Neural progenitor cell (in vitro differentiated cells): ENCODE measurements around the gene PARD3B. TPM values are rescaled to one million over a fixed set of nuclear protein-coding genes. Genes with fewer than 3 reads are reported as not detected.

ENCODE experiments used
- DNase-seq: peaks from one replicate; pipeline ENCODE4 v3.0.0-alpha.2; 2016; ENCODE audit warnings: low spot score
- H2AFZ ChIP-seq: fragments of 200-600 bp; sonication (generic); replicated peaks from 2 replicates; pipeline ENCODE4 v1.6.1; 2016; ENCODE audit warnings: antibody characterized with exemption
- H3F3A ChIP-seq: fragments of 200-600 bp; sonication (generic); 2 replicates; pipeline ENCODE4 v1.6.1; 2016; ENCODE audit warnings: antibody characterized with exemption, low read depth
- H3K27ac ChIP-seq: fragments of 200-600 bp; sonication (generic); 2 replicates; pipeline ENCODE4 v1.5.1; 2016; ENCODE audit warnings: mild to moderate bottlenecking
- H3K27me3 ChIP-seq: fragments of 200-600 bp; sonication (generic); 2 replicates; pipeline ENCODE4 v1.6.1; 2016; ENCODE audit warnings: mild to moderate bottlenecking, moderate library complexity
- H3K36me3 ChIP-seq: fragments of 200-600 bp; sonication (generic); 2 replicates; pipeline ENCODE4 v1.5.1; 2016
- H3K4me1 ChIP-seq: fragments of 200-600 bp; sonication (generic); 2 replicates; pipeline ENCODE4 v1.6.1; 2016; ENCODE audit warnings: mixed run types
- H3K4me2 ChIP-seq: fragments of 200-600 bp; sonication (generic); 2 replicates; pipeline ENCODE4 v1.6.1; 2016
- H3K4me3 ChIP-seq: fragments of 200-600 bp; sonication (generic); 2 replicates; pipeline ENCODE4 v1.5.1; 2016
- H3K79me2 ChIP-seq: fragments of 200-600 bp; sonication (generic); 2 replicates; pipeline ENCODE4 v1.6.1; 2016; ENCODE audit warnings: low read depth
- H3K9ac ChIP-seq: fragments of 200-600 bp; sonication (generic); 2 replicates; pipeline ENCODE4 v1.6.1; 2016
- H3K9me3 ChIP-seq: fragments of 200-600 bp; sonication (generic); 2 replicates; pipeline ENCODE4 v1.5.1; 2016; ENCODE audit warnings: low read depth
- H4K20me1 ChIP-seq: fragments of 200-600 bp; sonication (generic); 2 replicates; pipeline ENCODE4 v1.6.1; 2016; ENCODE audit warnings: low read depth
- H3K27ac Mint-ChIP-seq: 3 replicates; pipeline ENCODE4 v1.8.0; 2021; ENCODE audit warnings: mixed read lengths
- H3K27me3 Mint-ChIP-seq: 2 replicates; pipeline ENCODE4 v1.8.0; 2022; ENCODE audit warnings: low read depth, mild to moderate bottlenecking, inconsistent platforms, moderate library complexity, mixed read lengths; ENCODE audit not compliant: insufficient read depth
- H3K36me3 Mint-ChIP-seq: 3 replicates; pipeline ENCODE4 v1.8.0; 2021; ENCODE audit warnings: mixed read lengths
- H3K4me1 Mint-ChIP-seq: 3 replicates; pipeline ENCODE4 v1.8.0; 2021; ENCODE audit warnings: mixed read lengths
- H3K4me3 Mint-ChIP-seq: 3 replicates; pipeline ENCODE4 v1.8.0; 2021; ENCODE audit warnings: mild to moderate bottlenecking, moderate library complexity, mixed read lengths
- H3K9me3 Mint-ChIP-seq: 3 replicates; pipeline ENCODE4 v1.8.0; 2020; ENCODE audit warnings: mixed read lengths
- CTCF ChIP-seq: fragments of 200-600 bp; sonication (generic); IDR thresholded peaks from 2 replicates; pipeline ENCODE4 v1.5.1; 2017; ENCODE audit warnings: antibody characterized with exemption, mild to moderate bottlenecking
- EZH2 ChIP-seq: fragments of 200-600 bp; sonication (generic); IDR thresholded peaks from 2 replicates; pipeline ENCODE4 v1.6.1; 2017; ENCODE audit warnings: antibody characterized with exemption, mild to moderate bottlenecking, moderate library complexity
- EZH2phosphoT487 ChIP-seq: fragments of 200-600 bp; sonication (generic); IDR thresholded peaks from 2 replicates; pipeline ENCODE4 v1.6.1; 2017; ENCODE audit warnings: antibody characterized with exemption
- total RNA-seq: library from RNA; depleted of rRNA; stranded (reverse); fragments of >200 nt; gene quantifications from 2 replicates; pipeline ENCODE4 v1.2.3, GENCODE V29; 2015; ENCODE audit warnings: low replicate concordance

Gene PARD3B
- total RNA-seq, 1 donor from 2014 or later, result 8.4 TPM

- Histone ChIP-seq H3K27me3 (no peaks in the 10 kb centered on the region), H3K36me3 (no peaks in the 10 kb centered on the region), H3F3A (no peaks in the 10 kb centered on the region), H2AFZ (no peak overlapping the region), H4K20me1 (no peaks in the 10 kb centered on the region), H3K79me2 (no peaks in the 10 kb centered on the region), H3K4me2 (no peak overlapping the region), H3K9ac (no peak overlapping the region), H3K4me3 (no peak overlapping the region), H3K27ac (no peak overlapping the region), H3K4me1 (no peaks in the 10 kb centered on the region), H3K9me3 (peaks cover 5% of the 10 kb centered on the region)
- no peak for TF ChIP-seq EZH2
- H3K4me1 Mint-ChIP-seq, result peaks cover 2% of the 10 kb centered on the region
- H3K27ac Mint-ChIP-seq, result no peak overlapping the region
- DNase-seq, result no peak
- H3K27me3 Mint-ChIP-seq, result no peaks in the 10 kb centered on the region
- peaks cover 32% of the 10 kb centered on the region for H3K9me3 Mint-ChIP-seq
- peaks cover 23% of the 10 kb centered on the region for H3K36me3 Mint-ChIP-seq
- no peak overlapping the region for H3K4me3 Mint-ChIP-seq
Measured at GRCh38 chr2:204560902-204561301, 15.6 kb downstream of the PARD3B start.

- H4K20me1 ChIP-seq, result no peaks in the 10 kb centered on the region
- H3K4me3 ChIP-seq, result no peak overlapping the region
- TF ChIP-seq EZH2 (no peak), EZH2phosphoT487 (no peak), CTCF (no peak)
- no peaks in the 10 kb centered on the region for H3K36me3 ChIP-seq
- H3K27me3 Mint-ChIP-seq, result no peaks in the 10 kb centered on the region
- no peak overlapping the region for H2AFZ ChIP-seq
- peaks cover 2% of the 10 kb centered on the region for H3K4me1 Mint-ChIP-seq
- no peaks in the 10 kb centered on the region for H3K79me2 ChIP-seq
- H3K27ac Mint-ChIP-seq, result no peak overlapping the region
- no peak overlapping the region for H3K27ac ChIP-seq
- no peak overlapping the region for H3K4me3 Mint-ChIP-seq
- H3K4me2 ChIP-seq, result no peak overlapping the region
- no peaks in the 10 kb centered on the region for H3K27me3 ChIP-seq
- H3F3A ChIP-seq, result no peaks in the 10 kb centered on the region
- H3K9me3 Mint-ChIP-seq, result peaks cover 28% of the 10 kb centered on the region
- H3K4me1 ChIP-seq, result no peaks in the 10 kb centered on the region
- DNase-seq, result no peak
- peaks cover 5% of the 10 kb centered on the region for H3K9me3 ChIP-seq
- no peak overlapping the region for H3K9ac ChIP-seq
- H3K36me3 Mint-ChIP-seq, result peaks cover 21% of the 10 kb centered on the region
Measured at GRCh38 chr2:204561771-204562170, 16.5 kb downstream of the PARD3B start.

GRCh38 chr2:204566439-204566838, 21.2 kb downstream of the PARD3B start:
- H3K36me3 ChIP-seq, result no peaks in the 10 kb centered on the region
- Mint-ChIP-seq H3K4me1 (peaks cover 2% of the 10 kb centered on the region), H3K4me3 (no peak overlapping the region), H3K27ac (no peak overlapping the region), H3K27me3 (peaks cover 2% of the 10 kb centered on the region), H3K36me3 (peaks cover 3% of the 10 kb centered on the region), H3K9me3 (peaks cover 3% of the 10 kb centered on the region)
- no peaks in the 10 kb centered on the region for H3K4me1 ChIP-seq
- no peak for DNase-seq
- no peak overlapping the region for H3K9ac ChIP-seq
- TF ChIP-seq EZH2phosphoT487, result no peak
- no peak for TF ChIP-seq EZH2
- no peak for TF ChIP-seq CTCF
- no peak overlapping the region for H3K4me2 ChIP-seq
- no peaks in the 10 kb centered on the region for H3F3A ChIP-seq
- no peaks in the 10 kb centered on the region for H3K9me3 ChIP-seq
- H3K4me3 ChIP-seq, result no peak overlapping the region
- H2AFZ ChIP-seq, result no peak overlapping the region
- H4K20me1 ChIP-seq, result no peaks in the 10 kb centered on the region
- H3K27me3 ChIP-seq, result no peaks in the 10 kb centered on the region
- H3K27ac ChIP-seq, result no peak overlapping the region
- no peaks in the 10 kb centered on the region for H3K79me2 ChIP-seq

GRCh38 chr2:204570421-204570820, 25.1 kb downstream of the PARD3B start:
- H3K9me3 ChIP-seq, result no peaks in the 10 kb centered on the region
- DNase-seq, result no peak
- TF ChIP-seq CTCF, result no peak
- TF ChIP-seq EZH2, result no peak
- TF ChIP-seq EZH2phosphoT487, result no peak
- H3K27ac ChIP-seq, result no peak overlapping the region
- no peaks in the 10 kb centered on the region for H3K79me2 ChIP-seq
- H3K4me2 ChIP-seq, result no peak overlapping the region
- H3K4me3 Mint-ChIP-seq, result no peak overlapping the region
- H3K4me1 Mint-ChIP-seq, result peaks cover 6% of the 10 kb centered on the region
- H3K9me3 Mint-ChIP-seq, result peaks cover 3% of the 10 kb centered on the region
- no peak overlapping the region for H3K9ac ChIP-seq
- H3K36me3 Mint-ChIP-seq, result peaks cover 3% of the 10 kb centered on the region
- no peaks in the 10 kb centered on the region for H3K36me3 ChIP-seq
- H4K20me1 ChIP-seq, result no peaks in the 10 kb centered on the region
- H3K27me3 ChIP-seq, result no peaks in the 10 kb centered on the region
- H3F3A ChIP-seq, result no peaks in the 10 kb centered on the region
- H2AFZ ChIP-seq, result no peak overlapping the region
- peaks cover 10% of the 10 kb centered on the region for H3K4me1 ChIP-seq
- no peak overlapping the region for H3K4me3 ChIP-seq
- no peak overlapping the region for H3K27ac Mint-ChIP-seq
- peaks cover 4% of the 10 kb centered on the region for H3K27me3 Mint-ChIP-seq
